IMR-90 (cell line): ENCODE data around the gene FLT3. TPM values are rescaled to one million over a fixed set of nuclear protein-coding genes. Genes with fewer than 3 reads are reported as not detected.
"Not testable (repeated sequence)": the region's sequence is repeated elsewhere in the genome, so short reads cannot be mapped to it uniquely, and the experiment has no call there.

ENCODE experiments used
- ATAC-seq: fragments of 200-7000 bp; cut with Tn5 transposase; 2 replicates; pipeline ENCODE4 v1.9.1; 2020; ENCODE audit warnings: low read depth, mild to moderate bottlenecking, moderate library complexity
- BruUV-seq: library from RNA; stranded (reverse); fragments of 400-500 nt; replicated peaks from 2 replicates; lab custom pipeline; 2021; lab: Mats Ljungman, UMichigan
- CTCF ChIA-PET: fragments of 300-600 bp; formaldehyde crosslinking; extraction: SDS; loops from one replicate; lab custom pipeline; 2021; ENCODE audit warnings: antibody characterized with exemption; lab: Yijun Ruan, JAX
- POLR2A ChIA-PET: fragments of 300-600 bp; sonication (Branson Sonifier 250); formaldehyde crosslinking; loops from one replicate; lab custom pipeline; 2022; ENCODE audit warnings: antibody characterized with exemption; ENCODE audit not compliant: unreplicated experiment; lab: Charles Lee
- DNase-seq: peaks from one replicate; pipeline ENCODE4 v3.0.0; 2013
- H2AFZ ChIP-seq: replicated peaks from 2 replicates; pipeline ENCODE3; 2013; ENCODE audit warnings: low read length, mild to moderate bottlenecking; ENCODE audit not compliant: poor library complexity
- H2AK5ac ChIP-seq: 2 replicates; pipeline ENCODE4 v1.6.1; 2013; ENCODE audit warnings: low read depth, low read length, inconsistent platforms
- H2AK9ac ChIP-seq: replicated peaks from 2 replicates; pipeline ENCODE3; 2013; ENCODE audit warnings: mild to moderate bottlenecking, low read depth, low read length, moderate library complexity; ENCODE audit not compliant: poor library complexity
- H2BK120ac ChIP-seq: 2 replicates; pipeline ENCODE4 v1.6.1; 2013; ENCODE audit warnings: low read depth, low read length, inconsistent platforms
- H2BK15ac ChIP-seq: 3 replicates; pipeline ENCODE4 v1.6.1; 2013; ENCODE audit warnings: low read depth, low read length, inconsistent platforms
- H2BK20ac ChIP-seq: 2 replicates; pipeline ENCODE4 v1.6.1; 2013; ENCODE audit warnings: low read depth, mild to moderate bottlenecking, inconsistent platforms, low read length, moderate library complexity
- H2BK5ac ChIP-seq: 2 replicates; pipeline ENCODE4 v1.6.1; 2013; ENCODE audit warnings: mild to moderate bottlenecking, low read depth, low read length, inconsistent platforms; ENCODE audit not compliant: poor library complexity, severe bottlenecking
- H3K14ac ChIP-seq: replicated peaks from 2 replicates; pipeline ENCODE4 v1.6.1; 2013; ENCODE audit warnings: low read depth, low read length, inconsistent platforms
- H3K18ac ChIP-seq: 2 replicates; pipeline ENCODE4 v1.6.1; 2013; ENCODE audit warnings: low read depth, low read length, control low read depth
- H3K23ac ChIP-seq: 2 replicates; pipeline ENCODE4 v1.6.1; 2013; ENCODE audit warnings: low read depth, low read length, inconsistent platforms
- H3K27ac ChIP-seq: 2 replicates; pipeline ENCODE4 v1.5.1; 2013; ENCODE audit warnings: mild to moderate bottlenecking, control low read depth, low read length; ENCODE audit not compliant: insufficient read depth
- H3K27me3 ChIP-seq: 2 replicates; pipeline ENCODE4 v1.6.1; 2013; ENCODE audit warnings: low read length; ENCODE audit not compliant: control insufficient read depth, insufficient read depth
- H3K36me3 ChIP-seq: 2 replicates; pipeline ENCODE4 v1.6.1; 2013; ENCODE audit warnings: low read length, mixed read lengths; ENCODE audit not compliant: control insufficient read depth, insufficient read depth
- H3K4ac ChIP-seq: 2 replicates; pipeline ENCODE4 v1.6.1; 2013; ENCODE audit warnings: low read depth, low read length, inconsistent platforms
- H3K4me1 ChIP-seq: 2 replicates; pipeline ENCODE4 v1.6.1; 2013; ENCODE audit warnings: low read length, mixed read lengths; ENCODE audit not compliant: control insufficient read depth, insufficient read depth
- H3K4me2 ChIP-seq: 2 replicates; pipeline ENCODE4 v1.6.1; 2013; ENCODE audit warnings: low read depth, mild to moderate bottlenecking, control low read depth, low read length, moderate library complexity
- H3K4me3 ChIP-seq: 2 replicates; pipeline ENCODE4 v1.5.1; 2013; ENCODE audit warnings: low read depth, mild to moderate bottlenecking, control low read depth, low read length, moderate library complexity; ENCODE audit not compliant: insufficient read depth
- H3K56ac ChIP-seq: 2 replicates; pipeline ENCODE4 v1.6.1; 2013; ENCODE audit warnings: low read length, inconsistent platforms; ENCODE audit not compliant: insufficient read depth; ENCODE audit errors: extremely low read depth
- H3K79me1 ChIP-seq, 2 experiments: 2 replicates each; pipeline ENCODE4 v1.6.1; 2013; ENCODE audit warnings: low read length in 2 of 2, inconsistent platforms in 1 of 2, low read depth in 1 of 2
- H3K9ac ChIP-seq: 2 replicates; pipeline ENCODE4 v1.6.1; 2013; ENCODE audit warnings: low read depth, low read length, control low read depth
- H3K9me1 ChIP-seq: 2 replicates; pipeline ENCODE4 v1.6.1; 2013; ENCODE audit warnings: low read length, inconsistent platforms; ENCODE audit not compliant: insufficient read depth
- H3K9me3 ChIP-seq: 2 replicates; pipeline ENCODE4 v1.6.1; 2013; ENCODE audit warnings: low read length; ENCODE audit not compliant: control insufficient read depth, insufficient read depth
- H4K20me1 ChIP-seq: 2 replicates; pipeline ENCODE4 v1.6.1; 2013; ENCODE audit warnings: low read length, inconsistent platforms; ENCODE audit not compliant: insufficient read depth
- H4K5ac ChIP-seq: 2 replicates; pipeline ENCODE4 v1.6.1; 2013; ENCODE audit warnings: mild to moderate bottlenecking, low read depth, low read length, control low read depth
- H4K8ac ChIP-seq, 2 experiments: 2 replicates each; pipeline ENCODE4 v1.6.1; 2013; ENCODE audit warnings: low read depth in 2 of 2, low read length in 2 of 2, control low read depth in 1 of 2, inconsistent platforms in 1 of 2
- H4K91ac ChIP-seq: 2 replicates; pipeline ENCODE4 v1.6.1; 2013; ENCODE audit warnings: low read depth, low read length, inconsistent platforms; ENCODE audit not compliant: insufficient read depth
- RFX5 ChIP-seq: IDR thresholded peaks from 2 replicates; pipeline ENCODE4 v1.8.0; 2012; ENCODE audit warnings: low read depth, mild to moderate bottlenecking, low read length, moderate library complexity
- WGBS, 2 experiments: methylation state at CpG; one replicate each; pipeline versions ENCODE4 v1.1.5 to v1.1.7; 2013; ENCODE audit warnings: missing lambda C conversion rate in 2 of 2; ENCODE audit not compliant: insufficient read length in 1 of 2; ENCODE audit errors: extremely low coverage in 2 of 2; 5-methylcytosine and 5-hydroxymethylcytosine counted together
- dilution Hi-C: fragments of 300-500 bp; cut with HindIII; formaldehyde crosslinking; loops from one replicate; pipeline ENCODE4 v1.14.3; 2018; ENCODE audit warnings: low sequenced_read_pairs; ENCODE audit not compliant: unreplicated experiment
- in situ Hi-C: fragments of 300-500 bp; cut with MboI; formaldehyde crosslinking; loops from 3 replicates; pipeline ENCODE4 v1.14.3; 2019; ENCODE audit warnings: low sequenced_read_pairs, inconsistent platforms, mixed read lengths
- intact Hi-C: fragments of 100-400 bp; cut with micrococcal nuclease; formaldehyde crosslinking; loops from 2 replicates; pipeline ENCODE4 v1.10.0; 2022
- polyA plus RNA-seq, 3 experiments: library from polyadenylated mRNA; depleted of rRNA; stranded (reverse); fragments of >200 nt; gene quantifications; 2 replicates each; pipeline ENCODE4 v1.2.3, GENCODE V29; 2012; ENCODE audit warnings: low replicate concordance in 1 of 3
- total RNA-seq: library from RNA; depleted of rRNA; stranded (reverse); fragments of >200 nt; gene quantifications from 2 replicates; pipeline ENCODE4 v1.2.3, GENCODE V29; 2012

The FLT3 gene
- total and polyA plus RNA-seq, 2 of the 4 experiments (the other 2 are of a cell fraction): not detected

DNA sequence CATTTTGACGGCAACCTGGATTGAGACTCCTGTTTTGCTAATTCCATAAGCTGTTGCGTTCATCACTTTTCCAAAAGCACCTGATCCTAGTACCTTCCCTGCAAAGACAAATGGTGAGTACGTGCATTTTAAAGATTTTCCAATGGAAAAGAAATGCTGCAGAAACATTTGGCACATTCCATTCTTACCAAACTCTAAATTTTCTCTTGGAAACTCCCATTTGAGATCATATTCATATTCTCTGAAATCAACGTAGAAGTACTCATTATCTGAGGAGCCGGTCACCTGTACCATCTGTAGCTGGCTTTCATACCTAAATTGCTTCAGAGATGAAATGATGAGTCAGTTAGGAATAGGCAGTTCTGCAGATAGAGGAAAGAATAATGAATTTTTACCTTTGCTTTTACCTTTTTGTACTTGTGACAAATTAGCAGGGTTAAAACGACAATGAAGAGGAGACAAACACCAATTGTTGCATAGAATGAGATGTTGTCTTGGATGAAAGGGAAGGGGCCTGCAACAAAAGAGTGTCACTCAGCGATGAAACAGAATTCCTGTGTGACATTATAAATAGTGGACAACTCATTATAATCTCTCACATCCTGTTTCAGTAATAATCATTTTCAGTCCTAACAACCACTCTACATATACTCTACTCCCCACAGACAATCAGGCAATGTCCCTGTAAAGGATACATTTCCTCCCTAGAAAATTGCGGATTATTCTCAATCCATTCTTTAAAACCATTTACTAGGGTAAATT, 66.3 kb downstream of the FLT3 start (continued):
- no peak for TF ChIP-seq RFX5

DNA sequence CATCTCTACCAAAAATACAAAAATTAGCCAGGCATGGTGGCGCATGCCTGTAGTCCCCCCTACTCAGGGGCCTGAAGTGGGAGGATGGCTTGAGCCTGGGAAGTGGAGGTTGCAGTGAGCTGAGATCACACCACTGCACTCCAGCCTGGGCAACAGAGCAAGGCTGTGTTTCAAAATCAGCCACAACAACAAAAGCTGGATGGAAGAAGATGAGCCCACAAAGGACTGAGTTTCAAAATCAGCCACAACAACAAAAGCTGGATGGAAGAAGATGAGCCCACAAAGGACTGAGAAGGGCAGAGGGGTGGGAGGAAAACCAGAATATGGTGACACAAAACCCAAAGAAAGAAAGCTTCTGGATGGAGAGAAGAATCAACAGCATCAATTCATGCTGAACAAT, 67.9 kb downstream of the FLT3 start:
- H3K27ac ChIP-seq, H4K5ac ChIP-seq, H3K18ac ChIP-seq, ATAC-seq, H2AFZ ChIP-seq, H3K14ac ChIP-seq, H2BK15ac ChIP-seq, in situ Hi-C loops, H2AK9ac ChIP-seq, H3K9me1 ChIP-seq, H3K9me3 ChIP-seq, H3K56ac ChIP-seq, DNase-seq, H4K8ac ChIP-seq, intact Hi-C loops, H3K4me2 ChIP-seq, H3K4me1 ChIP-seq, BruUV-seq, H3K4ac ChIP-seq, H3K36me3 ChIP-seq, H3K9ac ChIP-seq, H3K27me3 ChIP-seq, H4K91ac ChIP-seq, POLR2A ChIA-PET, H2BK5ac ChIP-seq, H3K79me1 ChIP-seq, H4K20me1 ChIP-seq, CTCF ChIA-PET, H2AK5ac ChIP-seq, H3K23ac ChIP-seq, H2BK120ac ChIP-seq, H3K4me3 ChIP-seq, dilution Hi-C loops, H2BK20ac ChIP-seq: not testable (repeated sequence)
- WGBS, 2 experiments: no CpG with 5 or more reads among the region's 1 CpG
